Stimulated activated CD8-positive, alpha-beta memory T cell treated with anti-CD3 and anti-CD28 coated beads, Interleukin-7, amount 100 ng/mL, for 1 hour (primary cell): ENCODE data around the gene CDV3.

Experiments used
- DNase-seq, 2 donors: peaks; one replicate each; pipeline ENCODE4 v3.0.0-alpha.2; 2020; ENCODE audit warnings: low read depth in 2 of 2

Gene CDV3

GRCh38 chr3:133606342-133606741 lies 32.9 kb downstream of the CDV3 start:
- no peak for DNase-seq

DNA sequence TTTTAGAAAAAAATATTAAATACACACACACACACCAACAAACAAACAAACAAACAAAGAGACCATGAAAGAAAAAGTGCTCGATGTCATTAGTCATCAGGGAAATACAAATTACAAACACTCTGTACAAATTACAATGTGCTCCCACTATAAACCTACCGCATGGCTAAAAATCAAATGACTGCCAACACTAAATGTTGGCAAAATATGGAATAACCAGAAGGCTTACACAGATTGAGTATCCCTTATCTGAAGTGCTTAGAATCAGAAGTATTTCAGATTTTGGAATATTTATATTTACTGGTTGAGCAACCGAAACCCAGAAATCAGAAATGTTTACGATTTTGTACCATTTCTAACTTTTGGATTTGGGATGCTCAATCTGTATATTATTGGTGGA lies 33.4 kb downstream of the CDV3 start:
- no peak for DNase-seq

DNA sequence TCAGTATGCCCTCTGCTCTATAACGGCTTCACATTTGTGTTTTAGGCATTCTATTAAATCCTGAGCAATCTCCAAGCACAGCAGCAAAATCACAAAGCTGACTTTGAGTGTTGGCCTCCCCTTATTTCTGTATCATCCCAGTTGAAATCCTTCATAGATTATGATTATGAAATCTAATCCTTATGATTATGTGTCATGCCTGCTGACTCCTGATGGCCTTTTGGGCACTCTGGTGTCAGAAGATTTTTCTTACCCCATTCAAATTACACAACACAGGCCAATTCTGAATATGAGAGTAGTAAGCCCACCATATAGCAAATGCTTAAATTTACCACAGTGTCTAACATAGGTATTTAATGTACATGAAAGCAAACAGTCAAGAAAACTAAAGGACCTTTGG lies 34.3 kb downstream of the CDV3 start:
- no peak for DNase-seq

DNA sequence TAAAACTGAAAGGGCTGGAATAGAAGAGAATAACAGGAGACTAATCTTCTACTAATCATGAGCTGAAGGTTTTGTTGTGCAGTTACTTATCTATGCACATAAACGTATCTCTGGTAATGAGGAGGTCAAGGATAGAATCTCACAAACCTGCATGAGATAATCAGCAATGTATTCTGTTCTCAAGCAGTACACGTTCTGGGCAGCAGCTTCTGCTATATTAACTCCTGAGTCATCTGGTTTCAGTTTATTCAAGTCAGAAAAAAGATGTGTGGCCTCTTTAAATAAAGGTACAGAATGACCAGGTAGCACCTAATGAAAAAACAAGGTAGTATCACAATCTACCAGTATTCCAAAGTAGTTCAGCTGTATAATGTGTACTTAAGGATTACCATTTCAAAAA lies 34.9 kb downstream of the CDV3 start:
- DNase-seq = no peak

- DNase-seq = no peak
Measured at GRCh38 chr3:133610031-133610430, 36.5 kb downstream of the CDV3 start.

GRCh38 chr3:133611534-133611933 lies 38.0 kb downstream of the CDV3 start:
- DNase-seq = no peak

DNA sequence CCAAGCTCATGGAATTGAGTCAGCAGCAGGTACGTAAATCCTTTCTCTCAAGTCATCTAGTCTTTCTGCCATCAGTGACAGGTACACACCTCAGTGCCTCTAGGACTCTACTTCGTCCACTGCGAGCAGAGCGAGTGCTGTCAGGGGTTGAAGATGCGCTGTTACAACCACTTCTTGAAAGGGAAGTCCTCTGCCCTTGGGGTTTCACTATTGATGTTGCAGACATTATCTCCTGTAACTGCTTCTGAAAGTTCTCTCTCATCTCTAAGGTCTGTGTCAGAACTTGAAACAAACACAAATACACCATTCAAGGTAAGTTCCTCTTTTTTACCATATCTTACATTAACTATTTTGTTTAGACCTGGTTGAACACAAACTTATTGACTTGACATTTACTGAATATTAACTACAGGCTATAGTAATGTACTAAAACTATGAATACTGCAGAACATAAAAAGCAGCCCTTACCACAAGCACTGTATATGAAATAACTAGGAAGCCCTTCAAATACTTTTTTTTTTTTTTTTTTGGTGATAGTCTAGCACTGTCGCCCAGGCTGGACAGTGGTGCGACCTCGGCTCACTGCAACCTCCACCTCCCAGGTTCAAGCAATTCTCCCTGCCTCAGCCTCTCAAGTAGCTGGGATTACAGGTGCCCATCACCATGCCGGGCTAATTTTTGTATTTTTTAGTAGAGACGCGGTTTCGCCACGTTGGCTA lies 46.7 kb downstream of the CDV3 start:
- DNase-seq = no peak

DNA sequence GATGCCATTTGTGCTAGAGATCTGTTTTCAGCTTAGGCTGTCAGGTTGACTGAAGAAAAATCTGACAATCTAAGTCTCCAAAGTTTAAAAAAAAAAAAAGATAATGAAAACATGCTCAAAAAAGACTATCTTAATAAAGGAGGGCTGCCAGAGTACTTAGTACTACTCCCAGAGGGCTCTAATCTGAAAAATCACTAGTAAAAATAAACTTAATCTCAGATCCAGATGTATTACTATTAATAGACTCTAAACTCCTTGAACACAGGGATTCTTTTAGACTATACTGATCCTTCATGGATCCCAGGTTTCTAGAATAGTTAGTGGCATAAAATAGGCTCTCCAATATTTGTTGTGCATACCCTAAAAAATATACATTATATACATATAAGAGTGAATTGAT lies 54.3 kb downstream of the CDV3 start:
- no peak for DNase-seq

DNA sequence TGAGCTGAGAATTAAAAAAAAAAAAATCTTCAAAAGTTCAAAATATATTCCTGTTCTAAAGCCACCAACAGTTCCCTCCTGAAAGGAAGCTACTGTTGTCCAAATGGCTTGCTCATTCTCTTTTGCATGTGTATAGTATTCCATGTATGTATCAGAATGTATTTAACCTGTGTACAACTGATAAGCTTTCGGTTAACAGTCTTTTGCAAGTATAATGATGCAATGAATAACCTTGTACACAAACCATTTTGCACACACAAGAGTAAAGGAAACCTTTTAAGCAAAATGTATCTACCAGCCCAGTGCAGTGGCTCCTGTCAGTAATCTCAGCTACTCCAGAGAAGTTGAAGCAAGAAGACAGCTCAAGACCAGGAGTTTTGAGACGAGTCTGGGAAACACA lies 55.7 kb downstream of the CDV3 start:
- no peak for DNase-seq

GRCh38 chr3:133633439-133633838 lies 60.0 kb downstream of the CDV3 start:
- DNase-seq = no peak
